Measurements from ENCODE around the gene SMARCB1. TPM values are rescaled to one million over a fixed set of nuclear protein-coding genes. Genes with fewer than 3 reads are reported as not detected.
"Not testable (repeated sequence)": the region's sequence is repeated elsewhere in the genome, so short reads cannot be mapped to it uniquely, and the experiment has no call there.

The SMARCB1 gene
- total RNA-seq, 3 donors from 2014 or later, result 105 to 128 (median 109) TPM

GRCh38 chr22:23862103-23862502 lies 75.3 kb downstream of the SMARCB1 start:
- Mint-ChIP-seq H3K27me3 (ENCODE audit: low read depth) (no peaks in the 10 kb centered on the region), H3K9me3 (no peaks in the 10 kb centered on the region), H3K4me1 (ENCODE audit: low read depth) (peaks cover 14% of the 10 kb centered on the region), H3K36me3 (ENCODE audit: insufficient read depth) (peaks cover 6% of the 10 kb centered on the region), H3K4me3 (no peak overlapping the region)
- DNase-seq (no peak), ATAC-seq (no peak)

- ATAC-seq; H3K9me3 Mint-ChIP-seq; H3K27me3 Mint-ChIP-seq (ENCODE audit: low read depth); H3K4me1 Mint-ChIP-seq (ENCODE audit: low read depth); H3K4me3 Mint-ChIP-seq; DNase-seq: not testable (repeated sequence)
- peaks cover 11% of the 10 kb centered on the region for H3K36me3 Mint-ChIP-seq (ENCODE audit: insufficient read depth)
Measured at GRCh38 chr22:23864499-23865154, 77.9 kb downstream of the SMARCB1 start.

DNA sequence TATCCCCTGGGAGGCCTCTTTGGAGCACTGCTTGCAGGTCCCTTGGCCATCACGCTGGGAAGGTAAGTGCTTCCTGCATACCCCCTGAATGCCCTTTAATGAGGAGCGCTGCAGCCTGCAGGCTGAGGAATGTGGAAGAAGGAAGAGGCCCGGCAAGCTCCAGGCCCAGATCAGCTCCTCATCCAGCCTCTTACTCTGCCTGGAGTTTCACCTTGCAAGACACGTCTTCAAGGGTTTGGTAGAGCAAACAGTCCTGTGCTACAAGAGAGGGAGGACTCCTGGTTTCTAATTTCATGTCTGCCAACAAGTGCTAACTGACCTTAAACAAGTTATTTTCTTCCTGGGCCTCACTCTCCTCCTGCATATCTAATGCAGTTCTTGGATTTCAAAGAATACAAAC lies 81.8 kb downstream of the SMARCB1 start:
- ATAC-seq (no peak), DNase-seq (no peak)
- no peaks in the 10 kb centered on the region for H3K4me1 Mint-ChIP-seq (ENCODE audit: low read depth)
- no peak overlapping the region for H3K4me3 Mint-ChIP-seq
- H3K27me3 Mint-ChIP-seq (ENCODE audit: low read depth), result no peaks in the 10 kb centered on the region
- no peaks in the 10 kb centered on the region for H3K9me3 Mint-ChIP-seq
- H3K36me3 Mint-ChIP-seq (ENCODE audit: insufficient read depth), result peaks cover 16% of the 10 kb centered on the region

GRCh38 chr22:23874871-23875270 lies 88.1 kb downstream of the SMARCB1 start:
- H3K4me1 Mint-ChIP-seq (ENCODE audit: low read depth), result no peaks in the 10 kb centered on the region
- DNase-seq (no peak), ATAC-seq (no peak)
- H3K9me3 Mint-ChIP-seq, result no peaks in the 10 kb centered on the region
- no peak overlapping the region for H3K4me3 Mint-ChIP-seq
- no peaks in the 10 kb centered on the region for H3K27me3 Mint-ChIP-seq (ENCODE audit: low read depth)
- H3K36me3 Mint-ChIP-seq (ENCODE audit: insufficient read depth), result peaks cover 15% of the 10 kb centered on the region

- ATAC-seq (no peak), DNase-seq (no peak)
- Mint-ChIP-seq H3K27me3 (ENCODE audit: low read depth) (no peaks in the 10 kb centered on the region), H3K4me1 (ENCODE audit: low read depth) (no peaks in the 10 kb centered on the region), H3K36me3 (ENCODE audit: insufficient read depth) (peaks cover 16% of the 10 kb centered on the region), H3K4me3 (no peak overlapping the region), H3K9me3 (no peaks in the 10 kb centered on the region)
Measured at GRCh38 chr22:23875801-23876200, 89.0 kb downstream of the SMARCB1 start.

- H3K9me3 Mint-ChIP-seq, result no peaks in the 10 kb centered on the region
- ATAC-seq, result no peak
- H3K27me3 Mint-ChIP-seq (ENCODE audit: low read depth), result no peaks in the 10 kb centered on the region
- H3K4me1 Mint-ChIP-seq (ENCODE audit: low read depth), result no peaks in the 10 kb centered on the region
- H3K36me3 Mint-ChIP-seq (ENCODE audit: insufficient read depth), result peaks cover 19% of the 10 kb centered on the region
- DNase-seq, result no peak
- H3K4me3 Mint-ChIP-seq, result no peak overlapping the region
Measured at GRCh38 chr22:23877566-23877965, 90.8 kb downstream of the SMARCB1 start.

DNA sequence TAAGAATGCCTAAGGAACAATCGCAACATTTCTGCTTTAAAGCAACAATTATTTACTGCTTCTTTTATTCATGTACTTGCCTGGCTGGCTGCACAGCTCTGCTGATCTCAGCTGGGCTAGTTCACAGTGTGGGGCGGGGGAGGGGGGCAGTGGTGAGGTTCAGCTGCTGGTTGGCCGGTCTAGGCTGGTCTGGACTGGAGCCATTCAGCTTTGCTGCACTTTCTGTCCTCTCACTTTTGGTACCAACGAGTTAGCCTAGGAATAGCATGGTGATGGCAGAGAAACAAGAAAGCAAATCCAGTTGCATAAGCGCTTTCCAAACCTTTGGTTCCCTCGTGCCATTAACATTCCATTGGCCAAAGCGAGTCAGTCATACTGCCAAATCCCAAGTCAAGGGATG lies 91.5 kb downstream of the SMARCB1 start:
- DNase-seq (no peak), ATAC-seq (no peak)
- H3K4me1 Mint-ChIP-seq (ENCODE audit: low read depth), result no peaks in the 10 kb centered on the region
- H3K27me3 Mint-ChIP-seq (ENCODE audit: low read depth), result no peaks in the 10 kb centered on the region
- H3K9me3 Mint-ChIP-seq, result no peaks in the 10 kb centered on the region
- H3K36me3 Mint-ChIP-seq (ENCODE audit: insufficient read depth), result peaks cover 19% of the 10 kb centered on the region
- no peak overlapping the region for H3K4me3 Mint-ChIP-seq

DNA sequence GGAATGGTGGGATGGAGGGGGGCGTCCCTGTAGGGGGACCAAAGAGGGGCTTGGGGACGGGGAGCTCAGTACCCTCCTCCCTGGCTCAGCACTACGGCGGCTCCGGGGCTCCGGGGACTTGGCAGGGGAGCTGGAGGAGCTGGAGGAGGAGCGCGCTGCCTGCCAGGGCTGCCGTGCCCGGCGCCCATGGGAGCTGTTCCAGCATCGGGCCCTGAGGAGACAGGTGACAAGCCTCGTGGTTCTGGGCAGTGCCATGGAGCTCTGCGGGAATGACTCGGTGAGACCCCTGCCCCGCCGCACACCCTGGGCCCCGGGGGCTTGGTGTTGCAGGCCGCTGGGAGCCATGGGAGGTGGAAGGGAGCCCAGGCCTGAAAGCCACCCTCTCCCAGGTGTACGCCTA lies 95.6 kb downstream of the SMARCB1 start:
- no peak for ATAC-seq
- H3K4me1 Mint-ChIP-seq (ENCODE audit: low read depth), result no peaks in the 10 kb centered on the region
- no peak for DNase-seq
- H3K36me3 Mint-ChIP-seq (ENCODE audit: insufficient read depth), result peaks cover 16% of the 10 kb centered on the region
- no peak overlapping the region for H3K4me3 Mint-ChIP-seq
- no peaks in the 10 kb centered on the region for H3K9me3 Mint-ChIP-seq
- H3K27me3 Mint-ChIP-seq (ENCODE audit: low read depth), result no peaks in the 10 kb centered on the region

DNA sequence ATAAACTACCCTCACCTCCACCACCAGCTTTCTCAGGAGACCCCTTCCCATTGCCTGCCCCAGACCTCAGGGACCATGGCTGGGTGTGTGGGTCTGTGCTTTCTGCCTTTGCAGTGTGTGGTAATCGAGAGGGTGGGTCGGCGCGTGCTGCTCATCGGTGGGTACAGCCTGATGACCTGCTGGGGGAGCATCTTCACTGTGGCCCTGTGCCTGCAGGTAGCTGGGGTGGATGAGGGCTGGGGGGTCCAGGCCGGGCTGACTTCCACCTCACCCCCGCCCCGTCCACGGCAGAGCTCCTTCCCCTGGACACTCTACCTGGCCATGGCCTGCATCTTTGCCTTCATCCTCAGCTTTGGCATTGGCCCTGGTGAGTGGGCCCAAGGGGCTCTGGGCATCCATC lies 96.9 kb downstream of the SMARCB1 start:
- H3K4me3 Mint-ChIP-seq, result no peak overlapping the region
- ATAC-seq (no peak), DNase-seq (no peak)
- no peaks in the 10 kb centered on the region for H3K27me3 Mint-ChIP-seq (ENCODE audit: low read depth)
- no peaks in the 10 kb centered on the region for H3K9me3 Mint-ChIP-seq
- H3K36me3 Mint-ChIP-seq (ENCODE audit: insufficient read depth), result peaks cover 13% of the 10 kb centered on the region
- H3K4me1 Mint-ChIP-seq (ENCODE audit: low read depth), result no peaks in the 10 kb centered on the region

DNA sequence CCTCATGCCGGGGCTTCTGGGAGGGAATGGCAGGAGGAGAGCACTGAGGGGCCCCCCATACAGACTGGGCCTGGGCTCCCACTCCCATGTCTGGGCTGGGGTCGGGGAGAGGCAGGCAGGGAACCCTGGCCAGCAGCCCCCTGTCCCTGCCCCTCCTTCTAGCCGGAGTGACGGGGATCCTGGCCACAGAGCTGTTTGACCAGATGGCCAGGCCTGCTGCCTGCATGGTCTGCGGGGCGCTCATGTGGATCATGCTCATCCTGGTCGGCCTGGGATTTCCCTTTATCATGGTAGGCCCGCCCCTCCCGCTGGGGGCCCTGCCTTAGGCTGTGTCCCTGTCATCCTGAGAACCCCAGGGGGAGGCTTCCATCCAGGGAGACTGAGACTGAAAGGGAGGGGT lies 97.4 kb downstream of the SMARCB1 start:
- H3K27me3 Mint-ChIP-seq (ENCODE audit: low read depth), result no peaks in the 10 kb centered on the region
- H3K4me3 Mint-ChIP-seq, result no peak overlapping the region
- DNase-seq (no peak), ATAC-seq (no peak)
- no peaks in the 10 kb centered on the region for H3K4me1 Mint-ChIP-seq (ENCODE audit: low read depth)
- no peaks in the 10 kb centered on the region for H3K9me3 Mint-ChIP-seq
- peaks cover 13% of the 10 kb centered on the region for H3K36me3 Mint-ChIP-seq (ENCODE audit: insufficient read depth)

Other genes starting within 250 kb of the SMARCB1 start
- not detected for gene IGLL1, start 206.7 kb upstream of the SMARCB1 start, total RNA-seq
- under 1 TPM; 0.22 to 0.47 (median 0.30) TPM for gene DRICH1, start 154.6 kb upstream of the SMARCB1 start, total RNA-seq
- gene RGL4, start 96.0 kb upstream of the SMARCB1 start, total RNA-seq, result 1 to 10 TPM; 3.3 to 7.4 (median 4.1) TPM
- gene ZNF70, start 35.9 kb upstream of the SMARCB1 start, total RNA-seq, result 1 to 10 TPM; 2.3 to 3.0 (median 2.6) TPM
- gene VPREB3, start 32.5 kb upstream of the SMARCB1 start, total RNA-seq, result not detected
- gene C22orf15, start 24.0 kb upstream of the SMARCB1 start, total RNA-seq, result under 1 TPM in 2 of 3 donors, not detected in 1; 0.11 to 0.30 TPM
- 100 to 1,000 TPM; 113 to 204 (median 187) TPM for gene CHCHD10, start 19.0 kb upstream of the SMARCB1 start, total RNA-seq
- 1 to 10 TPM in 1 of 3 donors, under 1 TPM in 2; 0.65 to 2.2 (median 0.69) TPM for gene MMP11, start 14.1 kb upstream of the SMARCB1 start, total RNA-seq
- gene DERL3, start 52.0 kb downstream of the SMARCB1 start, total RNA-seq, result 1 to 10 TPM; 5.7 to 7.1 (median 6.9) TPM
- 1 to 10 TPM; 2.0 to 3.3 (median 2.4) TPM for gene SLC2A11, start 70.9 kb downstream of the SMARCB1 start, total RNA-seq
- 1,000 to 10,000 TPM; 1,069 to 1,172 (median 1,160) TPM for gene MIF, start 107.4 kb downstream of the SMARCB1 start, total RNA-seq
- not detected for gene GSTT2B, start 174.2 kb downstream of the SMARCB1 start, total RNA-seq
- 1 to 10 TPM in 2 of 3 donors, not detected in 1; 2.2 to 3.0 TPM for gene DDTL, start 179.9 kb downstream of the SMARCB1 start, total RNA-seq
- 100 to 1,000 TPM in 1 of 3 donors, 10 to 100 TPM in 2; 74.2 to 107 (median 85.1) TPM for gene DDT, start 187.5 kb downstream of the SMARCB1 start, total RNA-seq
- gene GSTT2, start 193.2 kb downstream of the SMARCB1 start, total RNA-seq, result not detected
- gene GSTT4, start 218.5 kb downstream of the SMARCB1 start, total RNA-seq, result not detected
- 10 to 100 TPM; 61.5 to 69.7 (median 67.0) TPM for gene CABIN1, start 224.3 kb downstream of the SMARCB1 start, total RNA-seq